GM04504 (cell line): ENCODE measurements around the gene SEC24D.

Experiments used
- DNase-seq: peaks from one replicate; pipeline ENCODE4 v3.0.0-alpha.2; 2012; ENCODE audit warnings: low read depth

SEC24D gene

GRCh38 chr4:118751629-118752323 lies 84.2 kb downstream of the SEC24D start:
- no peak for DNase-seq

DNA sequence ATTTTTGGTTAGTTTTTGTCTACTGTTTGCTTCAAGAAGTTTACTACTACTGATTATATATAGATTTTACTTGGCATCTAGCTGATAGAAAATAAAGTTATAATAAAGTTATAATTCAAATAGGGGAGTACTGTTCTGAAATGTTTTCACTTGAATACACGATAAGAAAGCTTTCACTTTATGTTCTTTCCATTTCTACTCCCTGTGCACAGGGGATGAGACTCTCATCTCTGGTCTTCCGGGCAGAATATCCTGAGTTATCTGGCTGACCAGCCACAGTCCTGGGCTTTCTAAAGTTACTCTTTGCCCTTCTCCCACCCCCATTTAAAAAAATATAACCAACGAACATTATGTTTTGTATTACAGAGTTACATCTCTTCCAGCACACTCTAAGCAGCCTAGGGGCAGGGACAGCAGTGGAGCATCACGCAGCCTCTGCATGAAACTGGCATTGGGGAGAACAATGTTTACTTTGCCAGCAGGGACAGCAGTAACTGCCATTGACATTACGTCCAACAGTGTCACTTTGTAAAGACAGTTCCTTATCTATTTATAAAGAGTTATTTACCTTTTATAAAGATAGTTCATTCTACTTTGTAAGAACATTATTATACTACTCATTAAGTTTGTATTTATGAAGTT lies 86.5 kb downstream of the SEC24D start:
- DNase-seq, result no peak

- DNase-seq, result no peak
Measured at GRCh38 chr4:118746251-118746919, 89.5 kb downstream of the SEC24D start.

DNA sequence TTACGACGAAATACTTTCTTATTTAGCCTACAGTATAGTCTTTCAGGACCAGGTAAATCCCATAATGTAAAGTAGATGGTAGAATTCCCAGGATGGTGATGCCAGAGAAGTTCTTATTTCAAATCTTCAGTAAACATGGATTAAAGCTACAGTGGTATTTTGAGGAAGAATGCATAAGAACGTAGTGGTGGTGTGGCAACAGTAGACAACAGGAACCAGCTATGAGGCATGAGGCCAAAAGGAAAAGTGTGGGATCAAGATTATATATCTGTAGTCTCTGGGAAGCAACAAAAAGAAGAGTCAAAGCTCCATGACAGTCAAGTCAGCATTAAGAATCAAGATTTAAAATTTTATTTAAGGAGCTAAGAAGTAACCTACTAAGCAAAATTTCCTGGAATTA lies 90.6 kb downstream of the SEC24D start:
- DNase-seq, result no peak

DNA sequence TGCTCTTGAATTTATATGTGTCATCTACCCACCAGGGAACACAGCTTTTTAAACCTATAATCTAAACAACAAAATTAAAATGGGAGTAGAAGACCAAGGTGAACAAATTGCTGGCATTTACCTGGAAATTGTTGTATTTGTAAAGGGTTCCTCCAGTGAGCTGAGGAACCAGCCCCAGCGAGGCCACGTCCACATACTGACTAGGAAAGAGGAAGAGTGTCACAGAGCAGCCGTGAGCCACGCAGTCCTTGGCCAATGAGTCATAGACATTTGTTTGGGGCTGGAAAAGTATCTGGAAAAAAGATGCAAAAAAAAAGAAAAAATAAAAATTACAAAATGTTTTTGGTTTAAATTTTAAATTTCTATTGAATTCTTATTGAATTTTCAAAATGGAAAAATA lies 92.1 kb downstream of the SEC24D start:
- no peak for DNase-seq

- DNase-seq, result no peak
Measured at GRCh38 chr4:118742050-118742449, 93.9 kb downstream of the SEC24D start.

- no peak for DNase-seq
Measured at GRCh38 chr4:118741301-118741855, 94.5 kb downstream of the SEC24D start.

DNA sequence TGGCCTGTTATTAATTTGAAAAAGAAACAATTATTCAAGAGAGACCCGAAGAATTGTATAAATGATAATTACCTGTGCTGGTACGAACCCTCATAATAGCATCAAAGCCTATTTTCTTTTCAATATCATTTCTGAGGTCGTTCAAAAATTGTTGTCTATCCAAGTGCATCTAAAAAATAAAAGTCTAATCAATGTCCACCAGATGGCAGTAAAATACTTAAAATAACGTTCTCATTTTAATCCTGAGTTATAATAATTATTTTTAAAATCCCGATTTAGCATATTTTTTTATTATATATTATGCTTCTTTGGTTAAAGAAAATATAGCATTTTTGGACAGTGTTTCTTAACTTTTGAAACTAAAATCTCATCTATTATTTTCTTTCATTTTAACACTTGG lies 95.1 kb downstream of the SEC24D start:
- no peak for DNase-seq

- DNase-seq, result no peak
Measured at GRCh38 chr4:118739022-118739713, 96.8 kb downstream of the SEC24D start.

GRCh38 chr4:118738090-118738489 lies 97.8 kb downstream of the SEC24D start:
- DNase-seq, result no peak

- no peak for DNase-seq
Measured at GRCh38 chr4:118736900-118737299, 99.0 kb downstream of the SEC24D start.

DNA sequence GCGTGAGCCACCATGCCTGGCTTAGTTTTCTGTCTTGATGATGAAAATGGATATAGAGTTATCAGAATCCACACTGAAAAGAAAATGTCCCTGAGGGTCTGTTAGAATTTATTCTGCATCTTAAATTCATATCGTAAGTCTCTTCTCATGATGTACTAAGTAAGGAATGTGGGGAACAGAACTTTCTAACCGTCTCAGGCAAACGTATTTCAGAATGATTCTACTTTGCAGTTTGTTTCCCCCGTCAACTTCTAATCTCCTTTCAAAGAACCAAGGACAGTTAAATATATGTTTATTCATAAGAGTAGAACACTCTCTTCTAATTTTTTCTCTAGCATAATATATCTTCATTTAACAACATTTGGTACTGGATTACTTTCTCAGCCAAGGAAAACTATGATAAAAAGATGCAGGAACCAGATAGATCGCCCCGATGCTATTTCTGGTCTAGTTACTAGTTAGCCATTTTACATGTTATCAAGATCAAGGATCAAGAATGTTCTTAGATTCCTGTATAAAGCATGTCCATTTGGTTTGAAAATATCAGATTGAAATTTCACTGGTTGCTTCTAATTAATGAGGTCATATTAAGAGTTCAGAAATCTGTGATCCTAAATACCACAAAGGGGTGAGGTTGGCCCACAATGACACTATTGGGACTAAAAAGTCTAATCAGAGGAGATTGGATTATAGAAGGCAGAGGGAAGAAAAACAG lies 101.3 kb downstream of the SEC24D start:
- DNase-seq, result no peak

GRCh38 chr4:118732591-118733330 lies 103.2 kb downstream of the SEC24D start:
- no peak for DNase-seq

DNA sequence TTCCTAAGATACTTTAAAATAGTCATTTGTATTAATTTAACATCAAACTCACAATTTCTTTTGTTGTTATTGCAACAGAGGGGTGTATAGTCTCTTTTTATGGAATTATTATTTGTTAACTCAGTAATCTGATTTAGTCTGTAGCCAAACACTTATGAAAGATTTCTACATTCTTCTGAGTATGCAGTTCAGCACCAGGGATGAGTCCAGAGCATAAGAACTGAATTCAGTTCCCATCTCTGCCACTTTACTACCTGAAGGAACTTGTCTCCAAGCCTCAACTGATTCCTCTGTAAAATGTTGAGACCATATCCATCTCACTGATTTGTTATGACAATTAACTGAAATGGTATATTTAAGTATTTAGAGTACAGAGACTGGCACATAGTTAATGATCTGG lies 105.2 kb downstream of the SEC24D start:
- DNase-seq, result no peak

GRCh38 chr4:118729287-118730286 lies 106.3 kb downstream of the SEC24D start:
- DNase-seq, result no peak

DNA sequence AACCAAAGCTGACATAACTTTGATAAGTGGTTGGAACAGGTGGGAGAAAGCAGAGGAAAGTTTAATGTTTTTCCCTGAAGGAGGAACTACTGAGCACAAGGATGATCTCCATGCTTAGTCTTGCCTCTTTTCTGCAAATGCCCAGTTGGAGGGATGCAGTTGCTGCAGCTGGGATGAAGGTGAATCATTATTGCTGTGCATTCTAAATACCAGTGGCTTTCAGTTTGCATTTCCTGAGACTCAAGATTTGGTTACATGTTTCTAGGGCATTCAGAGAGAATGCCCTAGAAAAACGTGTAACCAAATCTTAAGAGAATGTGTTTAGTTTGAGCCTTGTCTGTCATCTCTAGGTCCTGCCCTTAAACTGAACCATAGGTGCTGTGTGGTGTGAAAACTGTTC lies 108.6 kb downstream of the SEC24D start:
- no peak for DNase-seq

- DNase-seq, result no peak
Measured at GRCh38 chr4:118723369-118723768, 112.6 kb downstream of the SEC24D start.

DNA sequence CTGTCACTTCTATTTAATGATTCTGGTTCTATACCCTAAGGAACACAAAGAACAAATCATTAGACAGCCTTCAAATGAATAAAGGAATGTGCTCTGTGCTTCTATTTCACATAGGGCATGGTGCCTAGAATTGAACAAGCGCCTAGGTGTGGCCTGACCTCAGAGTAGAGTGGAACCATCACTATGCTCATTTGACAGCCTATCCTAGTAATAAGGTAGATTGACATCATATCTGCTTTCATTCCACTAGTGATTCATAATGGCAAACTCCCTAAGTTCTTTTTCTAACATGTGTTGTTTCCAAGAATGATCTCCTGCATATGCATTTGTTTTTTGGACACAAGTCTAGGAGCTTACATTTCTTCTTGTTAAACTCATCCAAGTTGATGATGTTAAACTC lies 114.2 kb downstream of the SEC24D start:
- no peak for DNase-seq

DNA sequence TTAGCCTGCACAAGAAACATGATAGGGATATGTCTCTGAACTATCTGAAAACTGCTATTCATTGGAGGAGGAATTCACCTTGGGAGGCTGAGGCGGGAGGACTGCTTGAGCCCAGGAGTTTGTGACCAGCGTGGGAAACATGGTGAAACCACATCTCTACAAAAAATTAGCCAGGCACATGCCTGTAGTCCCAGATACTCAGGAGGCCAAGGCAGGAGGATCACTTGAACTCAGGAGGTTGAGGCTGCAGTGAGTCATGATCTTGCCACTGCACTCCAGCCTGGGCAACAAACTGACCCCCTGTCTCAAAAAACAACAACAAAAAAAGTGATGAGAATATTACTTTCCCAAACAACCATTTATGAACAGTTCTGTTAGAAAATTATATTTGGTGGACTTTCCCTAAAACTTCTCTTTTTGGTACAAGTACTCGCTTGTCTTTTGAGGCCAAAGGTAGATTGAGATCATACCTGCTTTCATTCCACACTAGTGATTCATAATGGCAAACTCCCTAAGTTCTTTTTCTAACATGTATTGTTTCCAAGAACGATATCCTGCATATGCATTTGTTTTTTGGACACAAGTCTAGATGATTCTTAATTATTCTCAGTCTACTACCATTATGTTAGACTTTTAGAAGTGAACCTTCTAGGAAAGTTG lies 117.3 kb downstream of the SEC24D start:
- no peak for DNase-seq
